WI38 (cell line): ENCODE data around the gene SPATA12.
"Not testable (repeated sequence)": the region's sequence is repeated elsewhere in the genome, so short reads cannot be mapped to it uniquely, and the experiment has no call there.

Experiments used
- H3K4me3 ChIP-seq: 2 replicates; pipeline ENCODE4 v1.5.1; 2011; ENCODE audit warnings: low read depth, mild to moderate bottlenecking, control low read depth, low read length
- CTCF ChIP-seq: IDR thresholded peaks from 2 replicates; pipeline ENCODE4 v1.5.1; 2012; ENCODE audit warnings: low read depth, mild to moderate bottlenecking, control low read depth, low read length

The SPATA12 gene

GRCh38 chr3:57081173-57081572 is 20.7 kb downstream of the SPATA12 start:
- H3K4me3 ChIP-seq, result no peak overlapping the region
- no peak for TF ChIP-seq CTCF

GRCh38 chr3:57082481-57082880 is 22.0 kb downstream of the SPATA12 start:
- no peak for TF ChIP-seq CTCF

GRCh38 chr3:57083266-57083995 is 23.0 kb downstream of the SPATA12 start:
- H3K4me3 ChIP-seq, result not testable (repeated sequence)

More at GRCh38 chr3:57082481-57082880, 22.0 kb downstream of the SPATA12 start:
- no peak overlapping the region for H3K4me3 ChIP-seq

GRCh38 chr3:57085211-57085610 is 24.7 kb downstream of the SPATA12 start:
- no peak overlapping the region for H3K4me3 ChIP-seq
- TF ChIP-seq CTCF, result no peak

- TF ChIP-seq CTCF, result no peak
- no peak overlapping the region for H3K4me3 ChIP-seq
Observed at GRCh38 chr3:57086201-57086600, 25.7 kb downstream of the SPATA12 start.

- H3K4me3 ChIP-seq, result no peak overlapping the region
- TF ChIP-seq CTCF, result no peak
Observed at GRCh38 chr3:57087361-57088092, 27.1 kb downstream of the SPATA12 start.

GRCh38 chr3:57088503-57088902 is 28.0 kb downstream of the SPATA12 start:
- no peak for TF ChIP-seq CTCF
- no peak overlapping the region for H3K4me3 ChIP-seq
